Mucosa of gallbladder (tissue), 1 donor: ENCODE measurements around the gene VKORC1L1. TPM values are rescaled to one million over a fixed set of nuclear protein-coding genes. Genes with fewer than 3 reads are reported as not detected.
"Not testable (repeated sequence)": the region's sequence is repeated elsewhere in the genome, so short reads cannot be mapped to it uniquely, and the experiment has no call there.

ENCODE experiments used
- DNase-seq: peaks from one replicate; pipeline ENCODE4 v3.0.0-alpha.2; 2020; ENCODE audit warnings: low spot score
- total RNA-seq: library from RNA; stranded (reverse); gene quantifications from one replicate; pipeline ENCODE4 v1.2.1, GENCODE V29; 2021
- donor health status: DM: no; HTN: no; CAD: no.

The VKORC1L1 gene
- total RNA-seq, 1 donor from 2014 or later: 19.6 TPM

DNA sequence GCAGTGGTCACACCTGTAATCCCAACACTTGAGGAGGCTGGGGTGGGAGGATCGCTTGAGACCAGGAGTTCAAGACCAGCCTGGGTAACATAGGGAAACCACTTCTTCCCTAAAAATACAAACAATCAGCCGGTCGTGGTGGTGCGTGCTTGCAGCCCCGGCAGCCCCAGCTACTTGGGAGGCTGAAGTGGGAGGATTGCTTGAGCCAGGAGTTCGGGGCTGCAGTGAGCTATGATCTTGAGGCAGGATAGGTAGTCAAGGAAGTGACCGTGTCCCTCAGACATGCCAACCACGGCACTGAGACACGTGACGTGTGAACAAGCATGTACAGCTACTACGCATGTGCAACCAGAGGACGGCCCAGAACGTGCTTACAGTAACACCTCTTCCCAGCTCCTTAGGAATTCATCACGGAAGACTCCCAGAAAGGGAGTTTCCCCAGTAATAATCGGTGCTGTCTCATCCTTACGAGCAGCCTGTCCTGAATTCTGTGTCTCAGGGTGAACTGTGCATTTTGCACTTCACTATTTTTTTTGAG, 103.9 kb downstream of the VKORC1L1 start:
- DNase-seq: no peak

DNA sequence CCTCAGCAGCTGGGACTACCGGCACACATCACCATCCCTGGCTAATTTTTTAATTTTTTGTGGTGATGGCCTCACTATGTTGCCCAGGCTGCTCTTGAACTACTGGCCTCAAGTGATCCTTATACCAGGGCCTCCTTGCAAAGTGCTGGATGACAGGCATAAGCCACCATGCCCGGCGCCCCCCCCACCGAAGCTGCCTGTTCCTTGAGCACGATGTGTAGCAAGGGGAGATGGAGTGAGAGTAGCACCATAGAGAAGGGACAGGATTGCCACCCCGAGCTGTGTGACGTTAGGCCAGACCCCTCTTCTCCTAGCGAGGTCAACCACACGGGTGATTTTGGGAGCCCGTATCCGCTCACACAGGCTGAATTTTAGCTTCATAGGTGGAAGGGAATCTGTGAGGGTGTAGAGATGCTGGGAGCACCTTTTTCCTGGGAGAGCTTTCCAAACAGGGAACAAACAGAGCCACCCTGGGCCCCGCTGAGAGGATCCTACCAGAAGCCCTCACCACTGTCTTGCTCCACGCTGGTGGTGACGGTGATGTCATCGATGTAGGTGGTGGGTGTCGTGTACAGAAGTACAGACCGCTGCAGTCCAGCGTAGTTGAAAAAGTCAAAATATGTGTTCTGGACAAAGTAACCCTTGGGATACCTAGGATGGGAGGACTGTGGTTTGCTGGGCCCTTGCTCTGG, 106.2 kb downstream of the VKORC1L1 start:
- no peak for DNase-seq

GRCh38 chr7:65979583-65980477, 107.0 kb downstream of the VKORC1L1 start:
- DNase-seq: no peak

DNA sequence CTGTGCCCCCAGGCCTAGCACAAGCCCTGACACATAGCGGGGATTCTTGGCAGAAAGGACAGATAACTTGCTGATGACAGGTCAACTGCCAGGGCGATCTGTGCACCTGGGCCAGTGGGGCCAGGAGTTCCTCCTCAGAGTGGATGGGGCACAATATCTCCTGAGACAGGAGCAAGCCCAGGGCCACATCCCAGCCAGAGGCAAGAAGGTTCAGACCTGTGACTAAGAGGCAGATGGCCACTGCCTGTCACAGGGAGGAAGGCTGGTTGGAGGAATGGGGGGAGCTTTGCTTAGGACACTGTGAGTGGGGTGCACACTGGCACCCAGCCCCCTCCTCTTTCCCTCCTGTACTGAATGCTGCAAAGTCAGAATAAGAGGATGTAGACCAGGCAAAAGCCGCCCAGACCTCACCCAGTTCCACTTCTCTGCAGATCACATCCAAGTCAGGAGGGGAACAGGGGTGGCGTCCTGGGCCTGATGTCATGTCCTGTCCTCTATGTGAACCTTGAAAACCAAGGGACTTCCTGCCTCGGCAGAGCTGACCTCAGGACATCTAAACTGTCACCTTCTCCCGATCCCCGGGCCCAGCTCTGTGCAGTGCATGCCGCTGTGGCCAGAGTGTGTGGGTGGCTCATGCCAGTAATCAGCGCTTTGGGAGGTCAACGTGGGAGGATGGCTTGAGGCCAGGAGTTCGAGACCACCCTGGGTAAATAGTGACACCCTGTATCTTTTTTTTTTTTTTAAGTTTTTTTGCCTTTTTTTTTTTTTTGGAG, 107.8 kb downstream of the VKORC1L1 start:
- peak; percentile 53 for DNase-seq

DNA sequence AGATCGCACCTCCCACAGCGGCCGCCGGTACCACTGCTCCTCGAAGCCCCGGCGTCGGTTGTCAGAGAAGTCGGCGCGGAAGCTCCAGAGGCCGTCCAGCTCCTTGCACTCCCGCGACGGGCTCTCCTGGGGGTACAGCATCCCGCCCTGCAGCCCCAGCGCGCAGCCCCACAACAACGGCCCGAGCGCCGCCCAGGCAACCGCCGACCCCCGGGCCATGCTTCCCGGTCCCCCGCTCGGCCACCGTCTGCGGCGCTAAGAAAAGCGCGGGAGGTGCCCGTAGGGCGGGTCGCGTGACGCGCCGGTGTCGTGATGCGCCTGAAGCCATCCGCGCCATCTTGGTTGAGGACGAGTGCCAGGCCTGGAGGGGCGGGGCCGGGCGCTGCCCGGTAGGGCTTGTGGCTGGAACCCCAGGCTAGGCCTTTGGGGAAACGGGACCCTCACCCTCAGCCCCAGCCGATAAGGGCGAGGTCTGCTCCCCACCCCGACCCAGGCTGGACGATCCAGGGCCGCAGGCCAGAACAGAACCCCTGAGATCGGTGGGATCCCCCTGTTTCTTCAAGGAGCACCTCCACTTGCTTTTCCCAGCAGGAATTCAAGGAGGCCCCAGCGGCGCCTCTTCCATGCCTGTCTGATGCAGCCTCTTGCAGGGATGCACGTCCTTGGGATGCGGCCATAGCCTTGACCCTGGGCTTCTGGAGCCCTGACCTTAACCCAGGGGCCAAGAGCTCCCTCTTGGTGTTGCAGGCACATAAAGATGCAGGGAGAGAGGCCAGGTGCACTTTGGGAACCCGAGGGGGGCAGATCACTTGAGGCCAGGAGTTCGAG, 109.3 kb downstream of the VKORC1L1 start, which contains the start of gene GUSB:
GUSB (minus strand) TSS at position 249 of the 828 bp plus-strand sequence; CDS start at position 219, 30 bp downstream.
- DNase-seq: peak; percentile 93

- DNase-seq: no peak
Observed at GRCh38 chr7:65983965-65984658, 111.2 kb downstream of the VKORC1L1 start.

- DNase-seq: no peak
Observed at GRCh38 chr7:65988084-65988483, 115.2 kb downstream of the VKORC1L1 start.

- DNase-seq: not testable (repeated sequence)
Observed at GRCh38 chr7:65988503-65988902, 115.6 kb downstream of the VKORC1L1 start.

GRCh38 chr7:65989694-65990080, 116.8 kb downstream of the VKORC1L1 start:
- no peak for DNase-seq

DNA sequence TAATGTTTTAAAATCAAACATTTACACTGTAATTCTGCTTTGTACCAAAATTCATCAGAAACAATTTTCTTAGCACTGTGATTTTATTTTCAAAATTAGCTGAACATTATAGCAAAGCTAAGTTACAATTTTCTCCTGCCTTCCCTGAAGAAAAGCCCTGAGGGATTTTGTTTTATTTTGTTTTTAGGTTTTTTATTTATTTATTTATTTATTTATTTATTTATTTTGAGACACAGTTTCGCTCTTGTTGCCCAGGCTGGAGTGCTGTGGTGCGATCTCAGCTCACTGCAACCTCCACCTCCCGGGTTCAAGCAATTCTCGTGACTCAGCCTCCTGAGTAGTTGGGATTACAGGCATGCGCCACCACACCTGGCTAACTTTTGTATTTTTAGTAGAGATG, 119.0 kb downstream of the VKORC1L1 start:
- DNase-seq: not testable (repeated sequence)

GRCh38 chr7:65992526-65992925, 119.7 kb downstream of the VKORC1L1 start:
- DNase-seq: no peak

GRCh38 chr7:65994984-65995383, 122.1 kb downstream of the VKORC1L1 start:
- DNase-seq: not testable (repeated sequence)

DNA sequence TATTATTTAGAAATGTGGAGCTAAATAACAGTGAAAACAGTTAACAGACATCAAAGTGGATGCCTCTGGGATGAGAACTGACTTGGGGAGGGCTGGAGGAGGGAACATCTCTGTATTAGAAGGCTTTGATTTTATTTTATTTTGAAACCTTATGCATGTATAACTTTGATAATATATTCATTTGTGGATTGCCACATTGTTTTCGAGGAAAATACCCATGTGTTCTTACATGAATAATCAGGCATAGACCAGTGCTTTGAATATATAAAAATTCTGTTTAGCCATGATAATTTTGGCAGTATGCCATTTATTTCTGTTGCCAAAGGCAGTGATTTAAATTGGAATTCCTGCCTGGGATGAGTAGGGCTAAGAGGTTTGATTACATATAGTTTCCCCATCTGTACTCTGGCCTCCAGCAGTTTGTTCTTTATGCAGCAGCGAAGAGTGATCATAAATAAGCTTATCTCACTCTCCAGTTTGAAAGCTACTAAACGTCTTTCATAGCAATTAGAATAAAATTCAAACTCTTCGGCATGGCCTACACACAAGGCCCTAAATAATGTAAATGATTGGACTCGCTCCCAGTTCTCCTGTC, 128.0 kb downstream of the VKORC1L1 start:
- not testable (repeated sequence) for DNase-seq

DNA sequence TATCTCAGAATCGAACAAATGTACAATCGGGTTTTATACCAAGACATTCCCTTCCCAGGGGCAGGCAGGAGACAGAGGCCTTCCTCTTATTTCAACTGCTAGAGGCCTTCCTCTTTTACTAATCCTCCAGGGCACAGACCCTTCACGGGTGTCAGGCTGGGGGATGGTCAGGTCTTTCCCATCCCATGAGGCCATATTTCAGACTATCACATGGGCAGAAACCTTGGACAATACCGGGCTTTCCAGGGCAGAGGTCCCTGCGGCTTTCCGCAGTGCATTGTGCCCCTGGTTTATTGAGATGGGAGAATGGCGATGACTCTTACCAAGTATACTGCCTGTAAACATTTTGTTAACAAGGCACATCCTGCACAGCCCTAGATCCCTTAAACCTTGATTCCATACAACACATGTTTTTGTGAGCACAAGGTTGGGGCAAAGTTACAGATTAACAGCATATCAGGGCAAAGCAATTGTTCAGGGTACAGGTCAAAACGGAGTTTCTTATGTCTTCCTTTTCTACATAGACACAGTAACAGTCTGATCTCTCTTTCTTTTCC, 132.3 kb downstream of the VKORC1L1 start:
- DNase-seq: not testable (repeated sequence)

DNA sequence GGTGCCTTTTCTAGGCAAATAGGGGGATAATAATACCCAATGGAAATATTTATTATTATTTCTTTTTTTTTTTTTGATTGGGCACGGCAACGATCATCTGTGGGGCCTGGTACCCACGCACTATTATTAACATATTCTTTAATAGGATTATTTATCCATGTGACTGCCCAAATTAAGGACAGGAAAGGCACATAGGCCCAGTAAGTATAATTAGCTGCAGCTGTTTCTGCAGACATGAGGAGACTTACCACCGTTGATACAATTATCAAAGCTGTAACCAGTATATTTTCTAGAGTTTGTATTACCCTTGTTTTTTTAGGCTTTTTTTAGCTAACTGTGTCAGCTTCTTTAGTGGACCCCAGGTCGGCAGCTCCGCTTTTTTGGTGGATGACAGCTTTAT, 134.4 kb downstream of the VKORC1L1 start:
- no peak for DNase-seq
